K562 (cell line): ENCODE measurements around the gene RGS17. TPM values are rescaled to one million over a fixed set of nuclear protein-coding genes. Genes with fewer than 3 reads are reported as not detected.

Experiments
- ADNP ChIP-seq: fragments of 200-800 bp; sonication (Bioruptor generic); IDR thresholded peaks from 2 replicates; pipeline ENCODE4 v1.6.1; 2016; ENCODE audit warnings: missing genetic modification characterization, missing compliant biosample characterization
- NBN ChIP-seq: fragments of 450-650 bp; IDR thresholded peaks from 2 replicates; pipeline ENCODE4 v1.6.1; 2016; ENCODE audit warnings: low read depth, mild to moderate bottlenecking
- NEUROD1 ChIP-seq: fragments of 150-350 bp; IDR thresholded peaks from 2 replicates; pipeline ENCODE4 v1.6.1; 2014; ENCODE audit warnings: borderline replicate concordance, low read length, low read depth; ENCODE audit not compliant: partially characterized antibody
- ZBTB40 ChIP-seq, 2 experiments: fragments of 450-650 bp in 1 of 2; sonication (generic) in 1 of 2; formaldehyde crosslinking in 1 of 2; IDR thresholded peaks; 2 replicates each; pipeline versions ENCODE4 v1.7.1 to v1.9.0; 2016 to 2022; ENCODE audit warnings: inconsistent platforms in 1 of 2, mild to moderate bottlenecking in 1 of 2, missing genetic modification reagents in 1 of 2
- ZFP36 ChIP-seq: fragments of 150-350 bp; IDR thresholded peaks from 2 replicates; pipeline ENCODE4 v1.6.1; 2018; ENCODE audit warnings: low read length, low read depth; ENCODE audit not compliant: partially characterized antibody
- ZHX1 ChIP-seq: fragments of 150-350 bp; conservative IDR thresholded peaks from 2 replicates; pipeline ENCODE4 v1.6.1; 2014; ENCODE audit warnings: low read length
- polyA plus RNA-seq, 8 experiments: library from polyadenylated mRNA; depleted of rRNA in 4 of 8; stranded (reverse) in 5 of 8; unstranded in 3 of 8; fragments of >200 nt; fragmentation: Nextera tagmentation in 2 of 8; fragmentation: Illumina TruSeq in 1 of 8; extraction: Ambion mirVana in 2 of 8; extraction: Trizol in 1 of 8; gene quantifications; 2 replicates each; pipeline versions ENCODE4 v1.2.1 to v1.2.3, GENCODE V29; 2011 to 2014; ENCODE audit warnings: inconsistent platforms in 1 of 8, missing spikeins in 1 of 8
- total RNA-seq, 7 experiments: library from RNA; depleted of rRNA in 6 of 7; stranded (reverse); fragments of >200 nt in 6 of 7; fragmentation: Illumina TruSeq in 2 of 7; extraction: Trizol in 2 of 7; gene quantifications; 2 replicates each; pipeline versions ENCODE4 v1.2.1 to v1.2.3, GENCODE V29; 2011 to 2021; ENCODE audit warnings: low replicate concordance in 1 of 7
- TF ChIP-seq, protein P1 (sequence below): fragments of 200-800 bp; sonication (Bioruptor generic); IDR thresholded peaks from 2 replicates; pipeline ENCODE4 v1.6.1; 2017; ENCODE audit warnings: missing genetic modification characterization, missing compliant biosample characterization
- TF ChIP-seq, protein P2 (sequence below): fragments of 250-450 bp; sonication (Bioruptor Pico); IDR thresholded peaks from 2 replicates; pipeline ENCODE4 v1.6.1; 2021; ENCODE audit warnings: mild to moderate bottlenecking
- TF ChIP-seq, protein P3 (sequence below): conservative IDR thresholded peaks from 2 replicates; pipeline ENCODE4 v1.6.1; 2011; ENCODE audit warnings: low read depth, mild to moderate bottlenecking, low read length; ENCODE audit not compliant: control insufficient read depth

The RGS17 gene
- total and polyA plus RNA-seq, 9 of the 15 experiments (the other 6 are each of a cell fraction or from before 2014, with no cell fraction given): 0.01 to 0.14 (median 0.08) TPM; not detected in 6

GRCh38 chr6:153002613-153003365 lies 128.3 kb downstream of the RGS17 start, which contains the start of gene MTRF1L (continued):
- TF ChIP-seq ZBTB40 (IDR thresholded peaks at IDR 0.05) (peak; percentile 96), ZBTB40 (CRISPR knock-in tag; IDR thresholded peaks at IDR 0.05) (no peak), ADNP (tag) (no peak), ZFP36 (no peak), NEUROD1 (peak; percentile 38), ZHX1 (no peak), NBN (peak; percentile 73; the same call in 1 of the 2 replicates)
- TF ChIP-seq, protein P1, sequence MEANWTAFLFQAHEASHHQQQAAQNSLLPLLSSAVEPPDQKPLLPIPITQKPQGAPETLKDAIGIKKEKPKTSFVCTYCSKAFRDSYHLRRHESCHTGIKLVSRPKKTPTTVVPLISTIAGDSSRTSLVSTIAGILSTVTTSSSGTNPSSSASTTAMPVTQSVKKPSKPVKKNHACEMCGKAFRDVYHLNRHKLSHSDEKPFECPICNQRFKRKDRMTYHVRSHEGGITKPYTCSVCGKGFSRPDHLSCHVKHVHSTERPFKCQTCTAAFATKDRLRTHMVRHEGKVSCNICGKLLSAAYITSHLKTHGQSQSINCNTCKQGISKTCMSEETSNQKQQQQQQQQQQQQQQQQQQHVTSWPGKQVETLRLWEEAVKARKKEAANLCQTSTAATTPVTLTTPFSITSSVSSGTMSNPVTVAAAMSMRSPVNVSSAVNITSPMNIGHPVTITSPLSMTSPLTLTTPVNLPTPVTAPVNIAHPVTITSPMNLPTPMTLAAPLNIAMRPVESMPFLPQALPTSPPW: peak; percentile 81
- TF ChIP-seq, protein P2, sequence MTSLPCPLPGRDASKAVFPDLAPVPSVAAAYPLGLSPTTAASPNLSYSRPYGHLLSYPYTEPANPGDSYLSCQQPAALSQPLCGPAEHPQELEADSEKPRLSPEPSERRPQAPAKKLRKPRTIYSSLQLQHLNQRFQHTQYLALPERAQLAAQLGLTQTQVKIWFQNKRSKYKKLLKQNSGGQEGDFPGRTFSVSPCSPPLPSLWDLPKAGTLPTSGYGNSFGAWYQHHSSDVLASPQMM (CRISPR knock-in tag): no peak
- TF ChIP-seq, protein P3, sequence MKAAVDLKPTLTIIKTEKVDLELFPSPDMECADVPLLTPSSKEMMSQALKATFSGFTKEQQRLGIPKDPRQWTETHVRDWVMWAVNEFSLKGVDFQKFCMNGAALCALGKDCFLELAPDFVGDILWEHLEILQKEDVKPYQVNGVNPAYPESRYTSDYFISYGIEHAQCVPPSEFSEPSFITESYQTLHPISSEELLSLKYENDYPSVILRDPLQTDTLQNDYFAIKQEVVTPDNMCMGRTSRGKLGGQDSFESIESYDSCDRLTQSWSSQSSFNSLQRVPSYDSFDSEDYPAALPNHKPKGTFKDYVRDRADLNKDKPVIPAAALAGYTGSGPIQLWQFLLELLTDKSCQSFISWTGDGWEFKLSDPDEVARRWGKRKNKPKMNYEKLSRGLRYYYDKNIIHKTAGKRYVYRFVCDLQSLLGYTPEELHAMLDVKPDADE: 0 out of 2 replicates have a peak, but pooled peaks have one; percentile 61
